ENCODE measurements around the gene DCAF17.

The DCAF17 gene

GRCh38 chr2:171512683-171513195, 78.7 kb downstream of the DCAF17 start:
- no peak for DNase-seq (ENCODE audit: low read depth)
- H3K4me3 ChIP-seq (ENCODE audit: low read depth, low read length): no peak overlapping the region
- TF ChIP-seq CTCF (IDR thresholded peaks at IDR 0.05; ENCODE audit: insufficient read depth, low read depth, low read length, missing control alignments): no peak

- no peak for TF ChIP-seq CTCF (IDR thresholded peaks at IDR 0.05; ENCODE audit: insufficient read depth, low read depth, low read length, missing control alignments)
- peak; percentile 66 for DNase-seq (ENCODE audit: low read depth)
- H3K4me3 ChIP-seq (ENCODE audit: low read depth, low read length): no peak overlapping the region
Measured at GRCh38 chr2:171513719-171514160, 79.7 kb downstream of the DCAF17 start.

- DNase-seq (ENCODE audit: low read depth): no peak
- no peak for TF ChIP-seq CTCF (IDR thresholded peaks at IDR 0.05; ENCODE audit: insufficient read depth, low read depth, low read length, missing control alignments)
- H3K4me3 ChIP-seq (ENCODE audit: low read depth, low read length): no peak overlapping the region
Measured at GRCh38 chr2:171514908-171515582, 81.0 kb downstream of the DCAF17 start.

- no peak for TF ChIP-seq CTCF (IDR thresholded peaks at IDR 0.05; ENCODE audit: insufficient read depth, low read depth, low read length, missing control alignments)
- H3K4me3 ChIP-seq (ENCODE audit: low read depth, low read length): no peak overlapping the region
- DNase-seq (ENCODE audit: low read depth): no peak
Measured at GRCh38 chr2:171515672-171516298, 81.8 kb downstream of the DCAF17 start.

GRCh38 chr2:171516793-171517192, 82.8 kb downstream of the DCAF17 start:
- TF ChIP-seq CTCF (IDR thresholded peaks at IDR 0.05; ENCODE audit: insufficient read depth, low read depth, low read length, missing control alignments): no peak
- DNase-seq (ENCODE audit: low read depth): no peak
- H3K4me3 ChIP-seq (ENCODE audit: low read depth, low read length): no peak overlapping the region

- no peak for TF ChIP-seq CTCF (IDR thresholded peaks at IDR 0.05; ENCODE audit: insufficient read depth, low read depth, low read length, missing control alignments)
- no peak for DNase-seq (ENCODE audit: low read depth)
- H3K4me3 ChIP-seq (ENCODE audit: low read depth, low read length): no peak overlapping the region
Measured at GRCh38 chr2:171520471-171520870, 86.4 kb downstream of the DCAF17 start.

Measured in GM12865 (cell line).